ENCODE measurements around the gene LRP1B.

LRP1B gene

GRCh38 chr2:141591787-141592186, 539.0 kb downstream of the LRP1B start:
- TF ChIP-seq, protein P1, sequence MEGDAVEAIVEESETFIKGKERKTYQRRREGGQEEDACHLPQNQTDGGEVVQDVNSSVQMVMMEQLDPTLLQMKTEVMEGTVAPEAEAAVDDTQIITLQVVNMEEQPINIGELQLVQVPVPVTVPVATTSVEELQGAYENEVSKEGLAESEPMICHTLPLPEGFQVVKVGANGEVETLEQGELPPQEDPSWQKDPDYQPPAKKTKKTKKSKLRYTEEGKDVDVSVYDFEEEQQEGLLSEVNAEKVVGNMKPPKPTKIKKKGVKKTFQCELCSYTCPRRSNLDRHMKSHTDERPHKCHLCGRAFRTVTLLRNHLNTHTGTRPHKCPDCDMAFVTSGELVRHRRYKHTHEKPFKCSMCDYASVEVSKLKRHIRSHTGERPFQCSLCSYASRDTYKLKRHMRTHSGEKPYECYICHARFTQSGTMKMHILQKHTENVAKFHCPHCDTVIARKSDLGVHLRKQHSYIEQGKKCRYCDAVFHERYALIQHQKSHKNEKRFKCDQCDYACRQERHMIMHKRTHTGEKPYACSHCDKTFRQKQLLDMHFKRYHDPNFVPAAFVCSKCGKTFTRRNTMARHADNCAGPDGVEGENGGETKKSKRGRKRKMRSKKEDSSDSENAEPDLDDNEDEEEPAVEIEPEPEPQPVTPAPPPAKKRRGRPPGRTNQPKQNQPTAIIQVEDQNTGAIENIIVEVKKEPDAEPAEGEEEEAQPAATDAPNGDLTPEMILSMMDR (IDR thresholded peaks at IDR 0.05; ENCODE audit: insufficient read depth, low read depth, low read length, missing control alignments): no peak
- no peak overlapping the region for H3K4me3 ChIP-seq (ENCODE audit: low read length)
- no peak for DNase-seq (ENCODE audit: low read depth)

GRCh38 chr2:141590620-141591019, 540.2 kb downstream of the LRP1B start:
- TF ChIP-seq, protein P1 (IDR thresholded peaks at IDR 0.05; ENCODE audit: insufficient read depth, low read depth, low read length, missing control alignments): no peak
- no peak overlapping the region for H3K4me3 ChIP-seq (ENCODE audit: low read length)
- no peak for DNase-seq (ENCODE audit: low read depth)

DNA sequence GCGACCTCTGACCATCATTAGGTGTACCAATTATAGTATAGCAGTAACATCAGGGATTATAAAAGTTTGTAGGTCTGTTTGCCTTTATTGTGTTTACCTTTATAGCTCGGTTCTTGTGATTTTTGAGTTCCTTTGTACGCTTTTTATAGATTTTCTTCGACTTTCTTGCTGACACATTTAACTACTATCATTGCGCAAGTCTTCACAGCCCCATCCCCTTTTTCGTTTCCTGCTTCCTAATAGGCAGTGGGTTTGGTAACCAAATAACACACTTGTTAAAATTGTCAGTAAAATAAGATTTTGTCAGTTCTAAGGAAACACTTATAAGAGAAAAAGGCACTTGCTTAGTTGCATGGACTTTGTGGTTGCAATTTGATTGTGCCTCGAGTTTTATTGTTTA, 541.5 kb downstream of the LRP1B start:
- no peak for DNase-seq (ENCODE audit: low read depth)
- TF ChIP-seq, protein P1 (IDR thresholded peaks at IDR 0.05; ENCODE audit: insufficient read depth, low read depth, low read length, missing control alignments): no peak
- no peak overlapping the region for H3K4me3 ChIP-seq (ENCODE audit: low read length)

DNA sequence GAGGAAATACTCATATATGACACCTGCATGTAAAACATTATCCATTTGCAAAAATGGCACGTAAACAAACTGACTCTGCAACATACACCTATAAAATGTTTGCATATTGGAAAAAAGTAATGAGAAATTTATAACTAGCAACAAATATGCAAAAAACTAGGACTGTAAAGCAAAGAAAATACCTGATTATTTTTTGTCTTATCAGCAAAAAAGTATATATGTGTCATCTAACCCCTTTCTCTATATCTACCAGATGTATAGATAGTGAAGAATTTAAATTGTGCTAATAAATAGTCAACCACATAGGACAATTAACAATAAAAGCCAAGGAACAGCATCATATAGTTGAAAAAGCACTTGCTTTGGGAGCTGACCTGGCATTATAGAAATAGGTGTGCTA, 543.8 kb downstream of the LRP1B start:
- H3K4me3 ChIP-seq (ENCODE audit: low read length): no peak overlapping the region

DNA sequence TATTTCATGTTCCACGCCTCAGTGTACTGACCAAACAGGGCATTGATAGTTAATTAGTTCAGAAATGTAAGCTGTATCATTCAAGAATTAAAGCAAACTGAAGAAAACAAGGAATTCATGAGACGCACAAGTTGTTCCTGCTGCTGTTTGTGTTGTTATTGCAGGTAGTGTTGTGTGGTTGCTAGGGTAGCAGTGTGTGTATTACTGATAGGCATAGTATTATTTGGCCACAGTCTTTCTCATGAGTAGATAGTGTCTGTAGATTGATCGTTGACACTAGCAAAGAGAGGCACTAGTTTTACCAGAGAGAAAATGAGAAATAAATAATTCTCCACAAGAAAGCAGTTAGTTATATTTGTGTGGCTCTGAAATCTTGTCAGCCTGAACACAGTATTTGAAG, 548.6 kb downstream of the LRP1B start:
- TF ChIP-seq, protein P1 (IDR thresholded peaks at IDR 0.05; ENCODE audit: insufficient read depth, low read depth, low read length, missing control alignments): no peak
- no peak for DNase-seq (ENCODE audit: low read depth)
- no peak overlapping the region for H3K4me3 ChIP-seq (ENCODE audit: low read length)

More for the DNA sequence above, 543.8 kb downstream of the LRP1B start:
- TF ChIP-seq, protein P1 (IDR thresholded peaks at IDR 0.05; ENCODE audit: insufficient read depth, low read depth, low read length, missing control alignments): no peak
- DNase-seq (ENCODE audit: low read depth): no peak

DNA sequence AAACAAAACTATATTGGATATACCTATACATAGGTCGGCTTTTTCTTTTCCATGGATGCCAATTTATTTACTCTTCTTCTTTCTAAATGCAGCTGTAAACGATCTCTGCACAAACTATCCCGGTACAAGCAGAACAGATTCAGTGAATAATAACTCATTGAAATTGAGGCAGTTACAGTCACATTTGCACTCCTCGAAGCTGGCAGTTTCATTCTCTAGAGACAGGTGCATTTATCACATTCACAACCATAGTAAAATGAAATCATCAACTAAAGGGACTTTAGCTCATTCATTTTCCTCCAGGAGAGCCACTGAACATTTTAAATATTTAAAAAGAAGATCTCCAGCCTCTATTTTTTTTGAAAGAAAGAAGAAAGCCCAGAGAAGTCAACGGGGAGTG, 551.7 kb downstream of the LRP1B start:
- DNase-seq (ENCODE audit: low read depth): no peak
- TF ChIP-seq, protein P1 (IDR thresholded peaks at IDR 0.05; ENCODE audit: insufficient read depth, low read depth, low read length, missing control alignments): no peak
- H3K4me3 ChIP-seq (ENCODE audit: low read length): no peak overlapping the region

- no peak overlapping the region for H3K4me3 ChIP-seq (ENCODE audit: low read length)
- TF ChIP-seq, protein P1 (IDR thresholded peaks at IDR 0.05; ENCODE audit: insufficient read depth, low read depth, low read length, missing control alignments): no peak
- DNase-seq (ENCODE audit: low read depth): no peak
These were observed 560.2 kb downstream of the LRP1B start for GRCh38 chr2:141570474-141571131.
